ENCODE data around the gene GIPC2.
A peak's percentile ranks its signal among the peaks of the same experiment; 100 is the strongest.
"Not testable (repeated sequence)": the region's sequence is repeated elsewhere in the genome, so short reads cannot be mapped to it uniquely, and the experiment has no call there.

Gene GIPC2

GRCh38 chr1:78113156-78113916, 67.6 kb downstream of the GIPC2 start:
- H3K27ac ChIP-seq (ENCODE audit: low read depth, low read length): no peak overlapping the region
- no peaks in the 10 kb centered on the region for H3K27me3 ChIP-seq (ENCODE audit: insufficient read depth, low read length)
- H3K4me3 ChIP-seq (ENCODE audit: low read depth, low read length): no peak overlapping the region
- H3K79me2 ChIP-seq (ENCODE audit: control insufficient read depth, insufficient read depth, low read length, unreplicated experiment): no peaks in the 10 kb centered on the region
- H2AFZ ChIP-seq (ENCODE audit: low read length, unreplicated experiment): no peak overlapping the region
- H3K4me1 ChIP-seq (ENCODE audit: control insufficient read depth, insufficient read depth, low read length, unreplicated experiment): peaks cover 9% of the 10 kb centered on the region
- H3K36me3 ChIP-seq (ENCODE audit: insufficient read depth, low read length): no peaks in the 10 kb centered on the region

GRCh38 chr1:78114034-78114956, 68.5 kb downstream of the GIPC2 start:
- no peak overlapping the region for H3K27ac ChIP-seq (ENCODE audit: low read depth, low read length)
- H3K79me2 ChIP-seq (ENCODE audit: control insufficient read depth, insufficient read depth, low read length, unreplicated experiment): no peaks in the 10 kb centered on the region
- no peak overlapping the region for H3K4me3 ChIP-seq (ENCODE audit: low read depth, low read length)
- H3K27me3 ChIP-seq (ENCODE audit: insufficient read depth, low read length): no peaks in the 10 kb centered on the region
- no peaks in the 10 kb centered on the region for H3K36me3 ChIP-seq (ENCODE audit: insufficient read depth, low read length)
- H3K4me1 ChIP-seq (ENCODE audit: control insufficient read depth, insufficient read depth, low read length, unreplicated experiment): peaks cover 9% of the 10 kb centered on the region
- H2AFZ ChIP-seq (ENCODE audit: low read length, unreplicated experiment): peak overlapping the region; percentile 31

GRCh38 chr1:78120485-78120884, 74.7 kb downstream of the GIPC2 start:
- H3K27ac ChIP-seq (ENCODE audit: low read depth, low read length); H2AFZ ChIP-seq (ENCODE audit: low read length, unreplicated experiment); H3K27me3 ChIP-seq (ENCODE audit: insufficient read depth, low read length); H3K4me3 ChIP-seq (ENCODE audit: low read depth, low read length); H3K4me1 ChIP-seq (ENCODE audit: control insufficient read depth, insufficient read depth, low read length, unreplicated experiment); H3K79me2 ChIP-seq (ENCODE audit: control insufficient read depth, insufficient read depth, low read length, unreplicated experiment); H3K36me3 ChIP-seq (ENCODE audit: insufficient read depth, low read length): not testable (repeated sequence)

- Histone ChIP-seq H2AFZ (ENCODE audit: low read length, unreplicated experiment) (no peak overlapping the region), H3K27me3 (ENCODE audit: insufficient read depth, low read length) (no peaks in the 10 kb centered on the region), H3K36me3 (ENCODE audit: insufficient read depth, low read length) (no peaks in the 10 kb centered on the region), H3K4me1 (ENCODE audit: control insufficient read depth, insufficient read depth, low read length, unreplicated experiment) (peaks cover 4% of the 10 kb centered on the region), H3K79me2 (ENCODE audit: control insufficient read depth, insufficient read depth, low read length, unreplicated experiment) (no peaks in the 10 kb centered on the region), H3K27ac (ENCODE audit: low read depth, low read length) (no peak overlapping the region), H3K4me3 (ENCODE audit: low read depth, low read length) (no peak overlapping the region)
Measured at GRCh38 chr1:78121710-78122109, 75.9 kb downstream of the GIPC2 start.

GRCh38 chr1:78122389-78122788, 76.6 kb downstream of the GIPC2 start:
- H3K27ac ChIP-seq (ENCODE audit: low read depth, low read length): no peak overlapping the region
- H3K79me2 ChIP-seq (ENCODE audit: control insufficient read depth, insufficient read depth, low read length, unreplicated experiment): no peaks in the 10 kb centered on the region
- no peaks in the 10 kb centered on the region for H3K27me3 ChIP-seq (ENCODE audit: insufficient read depth, low read length)
- H3K36me3 ChIP-seq (ENCODE audit: insufficient read depth, low read length): no peaks in the 10 kb centered on the region
- no peak overlapping the region for H2AFZ ChIP-seq (ENCODE audit: low read length, unreplicated experiment)
- H3K4me1 ChIP-seq (ENCODE audit: control insufficient read depth, insufficient read depth, low read length, unreplicated experiment): peaks cover 4% of the 10 kb centered on the region
- H3K4me3 ChIP-seq (ENCODE audit: low read depth, low read length): no peak overlapping the region

- no peak overlapping the region for H3K27ac ChIP-seq (ENCODE audit: low read depth, low read length)
- H2AFZ ChIP-seq (ENCODE audit: low read length, unreplicated experiment): no peak overlapping the region
- H3K36me3 ChIP-seq (ENCODE audit: insufficient read depth, low read length): no peaks in the 10 kb centered on the region
- no peaks in the 10 kb centered on the region for H3K79me2 ChIP-seq (ENCODE audit: control insufficient read depth, insufficient read depth, low read length, unreplicated experiment)
- H3K4me1 ChIP-seq (ENCODE audit: control insufficient read depth, insufficient read depth, low read length, unreplicated experiment): peaks cover 4% of the 10 kb centered on the region
- H3K27me3 ChIP-seq (ENCODE audit: insufficient read depth, low read length): no peaks in the 10 kb centered on the region
- no peak overlapping the region for H3K4me3 ChIP-seq (ENCODE audit: low read depth, low read length)
Measured at GRCh38 chr1:78126506-78126905, 80.7 kb downstream of the GIPC2 start.

- Histone ChIP-seq H3K79me2 (ENCODE audit: control insufficient read depth, insufficient read depth, low read length, unreplicated experiment) (no peaks in the 10 kb centered on the region), H3K4me3 (ENCODE audit: low read depth, low read length) (no peak overlapping the region), H2AFZ (ENCODE audit: low read length, unreplicated experiment) (no peak overlapping the region), H3K36me3 (ENCODE audit: insufficient read depth, low read length) (no peaks in the 10 kb centered on the region), H3K4me1 (ENCODE audit: control insufficient read depth, insufficient read depth, low read length, unreplicated experiment) (no peaks in the 10 kb centered on the region), H3K27me3 (ENCODE audit: insufficient read depth, low read length) (no peaks in the 10 kb centered on the region), H3K27ac (ENCODE audit: low read depth, low read length) (no peak overlapping the region)
Measured at GRCh38 chr1:78132174-78132947, 86.6 kb downstream of the GIPC2 start.

GRCh38 chr1:78132948-78133322, 87.2 kb downstream of the GIPC2 start:
- no peak overlapping the region for H3K4me3 ChIP-seq (ENCODE audit: low read depth, low read length)
- H2AFZ ChIP-seq (ENCODE audit: low read length, unreplicated experiment): no peak overlapping the region
- no peak overlapping the region for H3K27ac ChIP-seq (ENCODE audit: low read depth, low read length)
- H3K36me3 ChIP-seq (ENCODE audit: insufficient read depth, low read length): no peaks in the 10 kb centered on the region
- H3K79me2 ChIP-seq (ENCODE audit: control insufficient read depth, insufficient read depth, low read length, unreplicated experiment): no peaks in the 10 kb centered on the region
- H3K4me1 ChIP-seq (ENCODE audit: control insufficient read depth, insufficient read depth, low read length, unreplicated experiment): no peaks in the 10 kb centered on the region
- no peaks in the 10 kb centered on the region for H3K27me3 ChIP-seq (ENCODE audit: insufficient read depth, low read length)

- H3K27me3 ChIP-seq (ENCODE audit: insufficient read depth, low read length): no peaks in the 10 kb centered on the region
- H2AFZ ChIP-seq (ENCODE audit: low read length, unreplicated experiment): no peak overlapping the region
- no peak overlapping the region for H3K4me3 ChIP-seq (ENCODE audit: low read depth, low read length)
- H3K4me1 ChIP-seq (ENCODE audit: control insufficient read depth, insufficient read depth, low read length, unreplicated experiment): no peaks in the 10 kb centered on the region
- no peaks in the 10 kb centered on the region for H3K36me3 ChIP-seq (ENCODE audit: insufficient read depth, low read length)
- no peaks in the 10 kb centered on the region for H3K79me2 ChIP-seq (ENCODE audit: control insufficient read depth, insufficient read depth, low read length, unreplicated experiment)
- H3K27ac ChIP-seq (ENCODE audit: low read depth, low read length): no peak overlapping the region
Measured at GRCh38 chr1:78136680-78137079, 90.9 kb downstream of the GIPC2 start.

GRCh38 chr1:78141531-78142231, 95.9 kb downstream of the GIPC2 start:
- Histone ChIP-seq H3K4me1 (ENCODE audit: control insufficient read depth, insufficient read depth, low read length, unreplicated experiment) (peaks cover 12% of the 10 kb centered on the region), H2AFZ (ENCODE audit: low read length, unreplicated experiment) (no peak overlapping the region), H3K4me3 (ENCODE audit: low read depth, low read length) (no peak overlapping the region), H3K79me2 (ENCODE audit: control insufficient read depth, insufficient read depth, low read length, unreplicated experiment) (no peaks in the 10 kb centered on the region), H3K36me3 (ENCODE audit: insufficient read depth, low read length) (no peaks in the 10 kb centered on the region), H3K27me3 (ENCODE audit: insufficient read depth, low read length) (no peaks in the 10 kb centered on the region), H3K27ac (ENCODE audit: low read depth, low read length) (no peak overlapping the region)

All from ACC112 (cell line).